Lower leg skin (tissue), 4 donors: ENCODE measurements around the gene DNAJB12. TPM values are rescaled to one million over a fixed set of nuclear protein-coding genes. Genes with fewer than 3 reads are reported as not detected.

Source experiments
- DNase-seq, 2 donors: peaks; one replicate each; pipeline ENCODE4 v3.0.0-alpha.2; 2019; ENCODE audit warnings: low spot score in 2 of 2
- H3K4me3 ChIP-seq: fragments of 200-600 bp; sonication (generic); 2 replicates; pipeline ENCODE4 v1.5.1; 2017; ENCODE audit warnings: mild to moderate bottlenecking, low read depth; ENCODE audit not compliant: poor library complexity, severe bottlenecking
- CTCF ChIP-seq, 3 donors: fragments of 450-650 bp; IDR thresholded peaks; one replicate each; pipeline ENCODE4 v1.5.1; 2016; ENCODE audit warnings: antibody characterized with exemption in 3 of 3, mild to moderate bottlenecking in 3 of 3, moderate library complexity in 2 of 3
- POLR2A ChIP-seq, 2 donors: fragments of 450-650 bp; IDR thresholded peaks; one replicate each; pipeline ENCODE4 v1.6.1; 2016 to 2017; ENCODE audit warnings: antibody characterized with exemption in 2 of 2, mild to moderate bottlenecking in 1 of 2, moderate library complexity in 1 of 2
- whole genome bisulfite sequencing, 2 donors: methylation state at CpG; one replicate each; pipeline ENCODE4 v1.1.5; 2018; 5-methylcytosine and 5-hydroxymethylcytosine counted together
- intact Hi-C: fragments of 100-400 bp; cut with DNase I; formaldehyde crosslinking; loops from one replicate; pipeline ENCODE4 v1.15.0; 2023; ENCODE audit warnings: low total_unique reads
- total RNA-seq, 4 donors: library from RNA; depleted of rRNA; stranded (reverse); fragments of >200 nt; gene quantifications; one replicate each; pipeline ENCODE4 v1.1.0, GENCODE V29; 2016

Gene DNAJB12
- total RNA-seq, 4 donors from 2014 or later, result 32.8 to 54.4 (median 48.1) TPM

GRCh38 chr10:72285972-72286521 is 68.7 kb downstream of the DNAJB12 start:
- no peak for TF ChIP-seq POLR2A (IDR thresholded peaks at IDR 0.05)
- TF ChIP-seq CTCF (IDR thresholded peaks at IDR 0.05), result no peak
- intact Hi-C loops, result no loop called here
- WGBS, 2 donors, result 50 to 56% methylated on average over 14 of the region's 14 CpGs
- DNase-seq, result no peak
- no peak overlapping the region for H3K4me3 ChIP-seq

- WGBS, 2 donors, result 63 to 74% methylated on average over 3 of the region's 3 CpGs
- TF ChIP-seq POLR2A (IDR thresholded peaks at IDR 0.05), result no peak
- TF ChIP-seq CTCF (IDR thresholded peaks at IDR 0.05), result no peak
- H3K4me3 ChIP-seq, result no peak overlapping the region
- intact Hi-C loops, result no loop called here
- DNase-seq, result no peak
Observed at GRCh38 chr10:72283131-72283530, 71.6 kb downstream of the DNAJB12 start.

Other genes with a start within 250 kb of the DNAJB12 start
- 100 to 1,000 TPM in 2 of 4 donors, 10 to 100 TPM in 2; 47.8 to 116 (median 100) TPM for gene ANAPC16, start 138.9 kb downstream of the DNAJB12 start, total RNA-seq
- 10 to 100 TPM; 17.7 to 33.3 (median 23.1) TPM for gene ASCC1, start 138.6 kb downstream of the DNAJB12 start, total RNA-seq
- 100 to 1,000 TPM; 274 to 929 (median 421) TPM for gene DDIT4, start 81.0 kb downstream of the DNAJB12 start, total RNA-seq